Measurements from ENCODE around the gene TMC7.

The TMC7 gene

GRCh38 chr16:19088341-19088916 is 104.7 kb downstream of the TMC7 start:
- H3K4me1 ChIP-seq (ENCODE audit: control insufficient read depth, insufficient read depth, low read length) = no peaks in the 10 kb centered on the region
- no peak overlapping the region for H3K4me3 ChIP-seq (ENCODE audit: low read length)
- no peak for DNase-seq (ENCODE audit: low read depth, low spot score)
- WGBS (ENCODE audit: insufficient coverage, insufficient read length) = no CpG with 5 or more reads among the region's 5 CpGs
- no peaks in the 10 kb centered on the region for H3K36me3 ChIP-seq (ENCODE audit: control insufficient read depth, insufficient read depth, low read length)
- no peaks in the 10 kb centered on the region for H3K9me3 ChIP-seq (ENCODE audit: control insufficient read depth, insufficient read depth, low read length)
- H3K27ac ChIP-seq (ENCODE audit: low read length) = no peak overlapping the region
- H3K27me3 ChIP-seq (ENCODE audit: control insufficient read depth, insufficient read depth, low read length) = no peaks in the 10 kb centered on the region; the same call in 1 of the 2 replicates

DNA sequence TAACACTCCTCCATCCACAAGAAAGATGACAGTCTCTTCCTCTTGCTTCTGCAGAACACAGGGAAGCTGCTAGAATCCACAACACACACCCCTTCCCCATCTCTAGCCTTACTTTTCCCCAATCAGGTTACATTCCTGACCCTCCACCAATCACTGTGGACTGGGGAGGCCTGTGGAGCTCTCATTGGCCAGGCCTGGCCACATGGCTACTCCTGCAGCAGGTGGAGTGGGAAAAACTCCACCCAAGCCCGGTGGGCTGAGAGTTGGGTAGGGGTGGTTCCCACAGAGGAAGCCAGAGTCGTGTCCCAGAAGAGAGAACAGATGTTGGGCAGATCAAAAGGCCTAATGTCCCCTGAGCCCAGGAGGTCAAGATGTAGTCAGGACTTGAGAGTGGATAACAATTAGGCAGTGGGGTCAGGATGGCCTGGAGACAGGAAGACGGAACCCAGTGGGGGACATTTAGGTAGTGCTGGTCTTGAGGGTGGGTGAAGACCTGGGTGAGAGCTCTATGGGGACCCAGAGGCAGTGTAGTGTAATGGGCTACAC is 105.7 kb downstream of the TMC7 start:
- H3K27ac ChIP-seq (ENCODE audit: low read length) = no peak overlapping the region
- no peaks in the 10 kb centered on the region; the same call in 1 of the 2 replicates for H3K27me3 ChIP-seq (ENCODE audit: control insufficient read depth, insufficient read depth, low read length)
- DNase-seq (ENCODE audit: low read depth, low spot score) = no peak
- H3K36me3 ChIP-seq (ENCODE audit: control insufficient read depth, insufficient read depth, low read length) = no peaks in the 10 kb centered on the region
- no peak overlapping the region for H3K4me3 ChIP-seq (ENCODE audit: low read length)
- no peaks in the 10 kb centered on the region; the same call in 1 of the 2 replicates for H3K4me1 ChIP-seq (ENCODE audit: control insufficient read depth, insufficient read depth, low read length)
- no peaks in the 10 kb centered on the region for H3K9me3 ChIP-seq (ENCODE audit: control insufficient read depth, insufficient read depth, low read length)
- WGBS (ENCODE audit: insufficient coverage, insufficient read length) = no CpG with 5 or more reads among the region's 3 CpGs

- no peak overlapping the region for H3K27ac ChIP-seq (ENCODE audit: low read length)
- DNase-seq (ENCODE audit: low read depth, low spot score) = no peak
- WGBS (ENCODE audit: insufficient coverage, insufficient read length) = no CpG with 5 or more reads among the region's 6 CpGs
- no peaks in the 10 kb centered on the region for H3K36me3 ChIP-seq (ENCODE audit: control insufficient read depth, insufficient read depth, low read length)
- H3K4me1 ChIP-seq (ENCODE audit: control insufficient read depth, insufficient read depth, low read length) = no peaks in the 10 kb centered on the region; the same call in 1 of the 2 replicates
- H3K27me3 ChIP-seq (ENCODE audit: control insufficient read depth, insufficient read depth, low read length) = no peaks in the 10 kb centered on the region; the same call in 1 of the 2 replicates
- H3K4me3 ChIP-seq (ENCODE audit: low read length) = no peak overlapping the region
- H3K9me3 ChIP-seq (ENCODE audit: control insufficient read depth, insufficient read depth, low read length) = no peaks in the 10 kb centered on the region
Observed at GRCh38 chr16:19090916-19091315, 107.2 kb downstream of the TMC7 start.

DNA sequence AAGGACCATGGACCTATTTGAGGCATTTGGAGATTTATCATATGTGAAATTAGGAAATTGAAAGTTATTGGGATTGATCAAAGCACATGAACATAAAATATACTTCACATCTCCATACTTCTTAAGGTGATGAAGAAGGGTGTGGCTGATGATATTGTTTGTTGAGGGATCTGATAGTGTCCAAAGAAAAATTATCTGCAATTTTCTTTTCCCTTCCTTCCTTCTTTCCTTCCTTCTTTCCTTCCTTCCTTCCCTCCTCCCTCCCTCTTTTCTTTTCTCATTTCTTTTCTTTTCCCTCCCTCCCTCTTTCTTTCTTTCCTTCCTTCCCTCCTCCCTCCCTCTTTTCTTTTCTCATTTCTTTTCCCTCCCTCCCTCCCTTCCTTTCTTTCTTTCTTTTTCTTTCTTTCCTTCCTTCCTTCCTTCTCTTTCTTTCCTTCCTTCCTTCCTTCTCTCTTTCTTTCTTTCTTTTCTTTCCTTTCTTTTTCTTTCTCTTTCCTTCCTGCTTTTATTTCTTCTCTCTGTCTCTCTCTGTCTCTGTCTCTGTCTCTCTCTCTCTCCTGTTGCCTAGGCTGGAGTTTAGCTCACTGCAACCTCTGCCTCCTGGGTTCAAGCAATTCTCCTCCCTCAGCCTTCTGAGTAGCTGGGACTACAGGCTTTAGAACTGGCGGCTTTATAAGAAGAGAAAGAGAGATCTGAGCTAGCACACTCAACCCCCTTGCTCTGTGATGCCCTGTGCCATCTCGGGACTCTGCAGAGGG is 109.1 kb downstream of the TMC7 start:
- Histone ChIP-seq H3K4me3 (ENCODE audit: low read length) (no peak overlapping the region), H3K27me3 (ENCODE audit: control insufficient read depth, insufficient read depth, low read length) (no peaks in the 10 kb centered on the region)
- WGBS (ENCODE audit: insufficient coverage, insufficient read length) = no CpG with 5 or more reads among the region's 2 CpGs

DNA sequence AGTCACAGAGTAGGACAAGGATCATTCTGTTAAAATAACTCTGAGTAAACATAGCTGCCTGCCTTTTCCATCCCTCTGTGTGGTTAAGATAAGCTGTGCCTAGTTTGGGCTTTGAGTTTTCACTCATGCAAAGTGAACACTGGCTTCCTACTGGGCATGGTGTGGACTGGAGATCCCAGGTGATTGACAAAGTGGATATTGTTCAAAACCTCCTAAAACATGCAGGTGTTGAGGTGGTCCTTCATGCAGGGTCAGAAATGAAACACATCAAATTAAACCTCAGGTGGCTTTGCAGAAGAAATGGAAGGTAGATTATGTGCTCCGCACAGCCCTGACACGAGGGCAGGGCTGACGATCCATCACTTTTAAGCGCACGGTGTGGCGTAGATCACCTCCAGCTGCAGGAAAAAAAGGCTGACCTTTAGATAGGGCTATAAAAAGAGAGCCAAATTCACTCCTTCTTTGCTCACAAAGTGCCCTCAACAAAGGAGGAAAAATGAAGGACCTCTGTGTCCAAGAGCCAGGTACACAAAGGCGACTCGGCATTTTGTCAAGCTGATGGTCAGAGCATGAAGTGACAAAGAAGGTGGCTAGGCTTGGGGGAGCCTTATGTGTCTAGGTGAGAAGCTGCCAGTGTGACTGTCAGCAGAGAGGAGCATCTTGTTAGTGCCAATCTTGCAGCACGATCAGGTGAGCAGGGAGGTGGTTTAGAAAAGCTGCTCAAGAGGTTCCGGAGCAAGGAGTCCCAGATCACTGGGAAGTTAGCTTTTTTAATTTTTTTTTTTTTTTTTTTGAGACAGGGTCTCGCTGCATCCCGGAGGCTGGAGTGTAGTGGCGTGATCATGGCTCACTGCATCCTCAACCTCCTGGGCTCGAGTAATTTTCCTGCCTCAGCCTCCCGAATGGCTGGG is 110.2 kb downstream of the TMC7 start:
- no peak overlapping the region for H3K4me3 ChIP-seq (ENCODE audit: low read length)
- H3K36me3 ChIP-seq (ENCODE audit: control insufficient read depth, insufficient read depth, low read length) = no peaks in the 10 kb centered on the region
- no peaks in the 10 kb centered on the region; the same call in 1 of the 2 replicates for H3K4me1 ChIP-seq (ENCODE audit: control insufficient read depth, insufficient read depth, low read length)
- no peaks in the 10 kb centered on the region for H3K27me3 ChIP-seq (ENCODE audit: control insufficient read depth, insufficient read depth, low read length)
- no peak for DNase-seq (ENCODE audit: low read depth, low spot score)
- no peak overlapping the region for H3K27ac ChIP-seq (ENCODE audit: low read length)
- H3K9me3 ChIP-seq (ENCODE audit: control insufficient read depth, insufficient read depth, low read length) = no peaks in the 10 kb centered on the region
- no CpG with 5 or more reads among the region's 15 CpGs for WGBS (ENCODE audit: insufficient coverage, insufficient read length)

More for the DNA sequence above, 109.1 kb downstream of the TMC7 start:
- Histone ChIP-seq H3K27ac (ENCODE audit: low read length) (no peak overlapping the region), H3K9me3 (ENCODE audit: control insufficient read depth, insufficient read depth, low read length) (no peaks in the 10 kb centered on the region), H3K4me1 (ENCODE audit: control insufficient read depth, insufficient read depth, low read length) (no peaks in the 10 kb centered on the region; the same call in 1 of the 2 replicates), H3K36me3 (ENCODE audit: control insufficient read depth, insufficient read depth, low read length) (no peaks in the 10 kb centered on the region)
- DNase-seq (ENCODE audit: low read depth, low spot score) = no peak

DNA sequence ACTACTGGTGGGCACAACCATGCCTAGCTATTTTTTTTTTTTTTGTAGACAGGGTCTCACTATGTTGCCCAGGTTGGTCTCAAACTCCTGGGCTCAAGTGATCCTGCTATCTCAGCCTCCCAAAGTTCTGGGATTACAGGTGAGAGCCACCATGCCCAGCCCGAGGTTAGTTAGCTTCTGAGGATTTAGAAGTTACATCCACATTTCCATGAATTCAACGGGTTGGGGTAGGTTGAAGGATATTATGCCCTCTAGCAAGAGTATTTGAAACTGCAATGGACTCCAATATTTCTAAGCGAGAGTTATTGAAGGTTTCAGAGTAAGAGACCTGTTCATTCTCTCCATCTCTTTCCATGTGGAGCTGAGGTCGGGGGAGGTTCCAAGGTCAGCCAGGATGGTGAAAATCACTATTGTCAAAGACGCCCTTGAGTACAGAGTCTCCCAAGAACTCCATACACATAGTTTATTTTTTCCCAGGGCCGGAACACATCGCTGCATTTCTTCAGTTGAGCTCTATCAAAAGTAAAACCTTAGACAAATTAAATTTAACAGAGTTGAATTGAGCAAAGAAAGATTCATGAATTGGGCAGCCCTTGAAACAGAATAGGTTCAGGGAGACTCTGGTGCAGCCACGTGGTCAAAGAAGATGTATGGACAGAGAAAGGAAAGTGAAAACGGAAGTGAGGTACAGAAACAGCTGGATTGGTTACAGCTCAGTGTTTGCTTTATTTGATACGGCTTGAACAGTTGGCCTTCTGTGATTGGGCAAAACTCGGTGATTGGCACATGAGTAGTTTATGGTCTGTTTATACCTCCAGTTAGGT is 111.0 kb downstream of the TMC7 start:
- no peaks in the 10 kb centered on the region for H3K9me3 ChIP-seq (ENCODE audit: control insufficient read depth, insufficient read depth, low read length)
- no peaks in the 10 kb centered on the region; the same call in 1 of the 2 replicates for H3K4me1 ChIP-seq (ENCODE audit: control insufficient read depth, insufficient read depth, low read length)
- no peaks in the 10 kb centered on the region for H3K27me3 ChIP-seq (ENCODE audit: control insufficient read depth, insufficient read depth, low read length)
- no CpG with 5 or more reads among the region's 11 CpGs for WGBS (ENCODE audit: insufficient coverage, insufficient read length)
- no peak overlapping the region for H3K27ac ChIP-seq (ENCODE audit: low read length)
- no peak for DNase-seq (ENCODE audit: low read depth, low spot score)
- no peaks in the 10 kb centered on the region for H3K36me3 ChIP-seq (ENCODE audit: control insufficient read depth, insufficient read depth, low read length)
- no peak overlapping the region for H3K4me3 ChIP-seq (ENCODE audit: low read length)

DNA sequence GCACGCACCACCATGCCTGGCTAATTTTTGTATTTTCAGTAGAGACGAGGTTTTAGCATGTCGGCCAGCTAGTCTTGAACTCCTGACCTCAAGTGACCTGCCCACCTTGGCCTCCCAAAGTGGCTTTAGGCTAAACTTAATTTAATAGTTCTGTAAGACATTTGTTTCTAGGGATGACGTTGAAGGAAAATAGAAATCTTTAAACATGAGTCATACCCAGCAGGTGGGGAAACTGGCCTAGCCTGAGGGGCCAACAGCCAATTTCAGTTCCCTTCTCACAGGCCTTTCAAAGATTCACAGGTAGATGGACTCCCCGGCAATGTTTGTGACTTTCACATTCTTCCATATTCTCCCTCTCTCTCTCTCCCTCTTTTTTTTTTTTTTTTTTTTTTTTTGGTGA is 111.9 kb downstream of the TMC7 start:
- Histone ChIP-seq H3K4me1 (ENCODE audit: control insufficient read depth, insufficient read depth, low read length) (no peaks in the 10 kb centered on the region; the same call in 1 of the 2 replicates), H3K36me3 (ENCODE audit: control insufficient read depth, insufficient read depth, low read length) (no peaks in the 10 kb centered on the region), H3K27ac (ENCODE audit: low read length) (no peak overlapping the region), H3K9me3 (ENCODE audit: control insufficient read depth, insufficient read depth, low read length) (no peaks in the 10 kb centered on the region; the same call in 1 of the 2 replicates), H3K4me3 (ENCODE audit: low read length) (no peak overlapping the region), H3K27me3 (ENCODE audit: control insufficient read depth, insufficient read depth, low read length) (no peaks in the 10 kb centered on the region)
- no CpG with 5 or more reads among the region's 5 CpGs for WGBS (ENCODE audit: insufficient coverage, insufficient read length)
- DNase-seq (ENCODE audit: low read depth, low spot score) = no peak

DNA sequence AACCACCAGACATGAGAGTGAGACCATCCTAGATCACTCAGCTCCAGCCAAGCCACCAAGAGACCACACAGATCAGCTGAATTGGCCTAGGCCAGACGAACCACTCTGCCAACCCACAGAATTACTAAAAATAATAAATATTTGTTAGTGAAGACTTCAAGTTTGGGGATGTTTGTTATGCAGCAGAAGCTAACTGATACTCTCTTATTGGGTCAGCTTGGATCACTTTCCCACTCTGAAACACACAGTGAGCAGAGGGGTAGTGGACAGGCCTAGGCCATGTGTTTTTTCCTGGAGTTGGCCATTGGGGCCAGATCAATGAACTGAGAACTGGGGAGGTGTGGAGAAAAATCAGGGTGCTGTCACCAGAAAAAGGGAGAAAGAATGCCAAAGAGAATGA is 114.4 kb downstream of the TMC7 start:
- Histone ChIP-seq H3K9me3 (ENCODE audit: control insufficient read depth, insufficient read depth, low read length) (no peaks in the 10 kb centered on the region; the same call in 1 of the 2 replicates), H3K4me1 (ENCODE audit: control insufficient read depth, insufficient read depth, low read length) (no peaks in the 10 kb centered on the region; the same call in 1 of the 2 replicates), H3K36me3 (ENCODE audit: control insufficient read depth, insufficient read depth, low read length) (no peaks in the 10 kb centered on the region), H3K4me3 (ENCODE audit: low read length) (no peak overlapping the region), H3K27ac (ENCODE audit: low read length) (no peak overlapping the region), H3K27me3 (ENCODE audit: control insufficient read depth, insufficient read depth, low read length) (no peaks in the 10 kb centered on the region)
- no CpG with 5 or more reads among the region's 1 CpG for WGBS (ENCODE audit: insufficient coverage, insufficient read length)
- no peak for DNase-seq (ENCODE audit: low read depth, low spot score)

DNA sequence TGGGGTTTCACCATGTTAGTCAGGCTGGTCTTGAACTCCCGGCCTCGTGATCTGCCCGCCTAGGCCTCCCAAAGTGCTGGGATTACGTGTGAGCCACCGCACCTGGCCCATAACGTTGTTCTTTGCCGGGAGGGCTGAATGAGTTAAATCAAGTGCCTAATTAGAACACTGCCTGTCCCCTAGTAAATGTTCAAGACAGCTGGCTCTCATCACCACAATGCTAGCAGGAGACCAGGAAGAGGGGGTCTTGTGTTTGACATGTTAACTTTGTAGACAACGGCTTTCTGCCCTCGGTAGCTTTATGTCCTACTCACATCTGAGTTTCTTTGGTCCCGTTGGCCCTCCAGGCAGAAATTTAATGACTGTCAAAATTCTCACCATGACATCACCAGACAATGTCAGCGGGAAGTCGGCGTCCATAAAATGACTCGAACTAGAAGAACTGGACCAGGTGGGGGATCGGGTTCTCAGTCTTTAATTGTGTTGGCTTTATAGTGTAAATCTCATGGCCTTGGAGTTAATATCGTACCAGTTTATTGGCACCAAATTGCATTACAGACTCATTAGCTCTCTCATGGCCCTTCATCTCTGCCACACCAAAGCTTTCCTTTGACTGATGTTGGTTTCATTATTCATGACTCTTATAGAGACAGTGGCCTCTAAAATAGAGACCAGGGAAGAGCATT is 118.6 kb downstream of the TMC7 start:
- Histone ChIP-seq H3K4me3 (ENCODE audit: low read length) (no peak overlapping the region), H3K27ac (ENCODE audit: low read length) (no peak overlapping the region), H3K4me1 (ENCODE audit: control insufficient read depth, insufficient read depth, low read length) (no peaks in the 10 kb centered on the region), H3K9me3 (ENCODE audit: control insufficient read depth, insufficient read depth, low read length) (no peaks in the 10 kb centered on the region; the same call in 1 of the 2 replicates), H3K36me3 (ENCODE audit: control insufficient read depth, insufficient read depth, low read length) (no peaks in the 10 kb centered on the region), H3K27me3 (ENCODE audit: control insufficient read depth, insufficient read depth, low read length) (no peaks in the 10 kb centered on the region)
- DNase-seq (ENCODE audit: low read depth, low spot score) = no peak
- WGBS (ENCODE audit: insufficient coverage, insufficient read length) = no CpG with 5 or more reads among the region's 16 CpGs
